CD4-positive, CD25-positive, alpha-beta regulatory T cell (primary cell): ENCODE measurements around the gene NAXD. TPM values are rescaled to one million over a fixed set of nuclear protein-coding genes. Genes with fewer than 3 reads are reported as not detected.
"Not testable (repeated sequence)": the region's sequence is repeated elsewhere in the genome, so short reads cannot be mapped to it uniquely, and the experiment has no call there.

Experiments
- ATAC-seq, 2 donors: fragments of 150-1000 bp; cut with Tn5 transposase; one replicate each; pipeline ENCODE4 v1.10.0; 2021; ENCODE audit warnings: low read depth in 2 of 2, moderate number of reproducible peaks in 2 of 2, moderate library complexity in 1 of 2
- DNase-seq, 3 donors: peaks; one replicate each; pipeline versions ENCODE4 v3.0.0 to v3.0.0-alpha.2; 2012 to 2022; ENCODE audit warnings: mixed read lengths in 1 of 3
- H3K27ac ChIP-seq: one replicate; pipeline ENCODE4 v1.7.0; 2013; ENCODE audit warnings: mild to moderate bottlenecking, low read length; ENCODE audit not compliant: insufficient read depth, poor library complexity, severe bottlenecking
- H3K27me3 ChIP-seq: one replicate; pipeline ENCODE4 v1.7.0; 2013; ENCODE audit warnings: low read length; ENCODE audit not compliant: control insufficient read depth, insufficient read depth
- H3K36me3 ChIP-seq: one replicate; pipeline ENCODE4 v1.7.0; 2013; ENCODE audit warnings: mild to moderate bottlenecking, low read length, moderate library complexity; ENCODE audit not compliant: control insufficient read depth, insufficient read depth
- H3K4me1 ChIP-seq: 2 replicates; pipeline ENCODE4 v1.7.0; 2013; ENCODE audit warnings: mild to moderate bottlenecking, low read length; ENCODE audit not compliant: insufficient read depth, control insufficient read depth, poor library complexity, severe bottlenecking
- H3K4me3 ChIP-seq: one replicate; pipeline ENCODE4 v1.7.0; 2013; ENCODE audit warnings: low read depth, mild to moderate bottlenecking, low read length, moderate library complexity
- H3K9me3 ChIP-seq, 2 experiments: 1 replicate in 1 of 2; 2 replicates in 1 of 2; pipeline ENCODE4 v1.7.0; 2013; ENCODE audit warnings: low read length in 2 of 2, mild to moderate bottlenecking in 1 of 2, moderate library complexity in 1 of 2; ENCODE audit not compliant: control insufficient read depth in 2 of 2
- H3K27ac Mint-ChIP-seq, 3 donors: one replicate each; pipeline ENCODE4 v1.8.0; 2020 to 2022; ENCODE audit warnings: mild to moderate bottlenecking in 3 of 3, mixed read lengths in 3 of 3, moderate library complexity in 2 of 3
- H3K27me3 Mint-ChIP-seq: one replicate; pipeline ENCODE4 v1.8.0; 2022; ENCODE audit warnings: mild to moderate bottlenecking, mixed read lengths
- H3K36me3 Mint-ChIP-seq: one replicate; pipeline ENCODE4 v1.8.0; 2020; ENCODE audit warnings: mixed read lengths
- H3K4me1 Mint-ChIP-seq, 4 donors: one replicate each; pipeline ENCODE4 v1.8.0; 2020 to 2022; ENCODE audit warnings: mixed read lengths in 4 of 4, mild to moderate bottlenecking in 1 of 4
- H3K4me3 Mint-ChIP-seq, 4 donors: one replicate each; pipeline ENCODE4 v1.8.0; 2020 to 2022; ENCODE audit warnings: mild to moderate bottlenecking in 4 of 4, mixed read lengths in 4 of 4, moderate library complexity in 3 of 4
- H3K9me3 Mint-ChIP-seq, 7 donors: one replicate each; pipeline ENCODE4 v1.8.0; 2020 to 2022; ENCODE audit warnings: mixed read lengths in 7 of 7, mild to moderate bottlenecking in 3 of 7, moderate library complexity in 2 of 7
- polyA plus RNA-seq, 4 donors: library from polyadenylated mRNA; unstranded; fragments of 300-500 nt; fragmentation: Illumina TruSeq; gene quantifications; one replicate each; pipeline ENCODE4 v1.2.3, GENCODE V29; 2021
- total RNA-seq: library from RNA; stranded (reverse); gene quantifications from one replicate; pipeline ENCODE4 v1.2.3, GENCODE V29; 2022

NAXD gene
- total and polyA plus RNA-seq, 5 donors from 2014 or later: 20.8 to 28.2 (median 24.4) TPM

DNA sequence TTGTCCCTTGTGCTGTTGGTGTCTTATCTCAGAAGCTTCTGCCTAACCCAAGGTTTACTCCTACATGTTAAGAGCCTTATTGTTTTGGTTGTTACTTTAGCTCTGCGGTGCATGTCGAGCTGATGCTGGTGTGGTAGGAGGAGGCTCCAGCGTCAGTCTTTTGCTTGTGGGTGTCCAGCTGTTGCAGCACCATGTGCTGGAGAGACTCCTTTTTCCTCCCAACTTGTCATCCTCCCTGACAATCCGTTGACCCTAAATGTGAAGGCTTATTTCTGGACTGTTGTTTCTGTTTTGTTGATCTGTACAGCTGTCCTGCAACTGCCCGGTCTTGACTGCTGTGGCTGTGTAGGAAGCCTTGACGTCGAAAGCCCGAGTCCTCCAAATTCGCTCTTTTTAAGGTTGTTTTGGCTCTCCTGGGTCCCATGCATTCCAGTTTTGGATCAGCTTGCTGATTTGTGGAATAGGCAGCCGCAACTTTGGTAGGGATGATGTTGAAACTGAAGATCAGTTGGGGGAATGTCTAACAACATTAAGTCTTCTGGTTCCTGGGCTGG is 15.3 kb downstream of the NAXD start:
- H3K9me3 ChIP-seq: no peaks in the 10 kb centered on the region
- Mint-ChIP-seq H3K27me3 (no peaks in the 10 kb centered on the region), H3K4me3 (no peak overlapping the region), H3K36me3 (peaks cover 34% of the 10 kb centered on the region), H3K9me3 (peaks cover 0 to 2% (median 0%) of the 10 kb centered on the region in 7 donors), H3K4me1 (peaks cover 0 to 43% (median 26%) of the 10 kb centered on the region in 4 donors), H3K27ac (peak overlapping the region in 2 of 3 donors; percentile 60 to 82)
- no peak for ATAC-seq
- DNase-seq: no peak
- no peaks in the 10 kb centered on the region for H3K4me1 ChIP-seq
- H3K27me3 ChIP-seq: no peaks in the 10 kb centered on the region
- H3K4me3 ChIP-seq: no peak overlapping the region
- H3K27ac ChIP-seq: no peak overlapping the region
- H3K36me3 ChIP-seq: peaks cover 40% of the 10 kb centered on the region

- H3K27me3 ChIP-seq, H3K4me3 Mint-ChIP-seq, H3K4me3 ChIP-seq, ATAC-seq, H3K27ac ChIP-seq, DNase-seq, H3K27me3 Mint-ChIP-seq, H3K4me1 ChIP-seq, H3K9me3 Mint-ChIP-seq, H3K9me3 ChIP-seq: not testable (repeated sequence)
- Mint-ChIP-seq H3K4me1 (peaks cover 0 to 34% (median 25%) of the 10 kb centered on the region in 4 donors), H3K27ac (peak overlapping the region; percentile 49 to 79 (median 61)), H3K36me3 (peaks cover 32% of the 10 kb centered on the region)
- peaks cover 55% of the 10 kb centered on the region for H3K36me3 ChIP-seq
Measured at GRCh38 chr13:110632255-110632654, 16.9 kb downstream of the NAXD start.

- ATAC-seq (no peak), DNase-seq (no peak)
- Histone ChIP-seq H3K36me3 (peaks cover 55% of the 10 kb centered on the region), H3K27ac (no peak overlapping the region), H3K4me3 (no peak overlapping the region), H3K4me1 (no peaks in the 10 kb centered on the region), H3K9me3 (no peaks in the 10 kb centered on the region), H3K27me3 (no peaks in the 10 kb centered on the region)
- peaks cover 29% of the 10 kb centered on the region for H3K36me3 Mint-ChIP-seq
- H3K4me3 Mint-ChIP-seq: no peak overlapping the region
- H3K4me1 Mint-ChIP-seq: peaks cover 0 to 26% (median 19%) of the 10 kb centered on the region in 4 donors
- H3K27ac Mint-ChIP-seq: no peak overlapping the region
- no peaks in the 10 kb centered on the region for H3K27me3 Mint-ChIP-seq
- peaks cover 0 to 2% (median 0%) of the 10 kb centered on the region in 7 donors for H3K9me3 Mint-ChIP-seq
Measured at GRCh38 chr13:110633776-110634175, 18.4 kb downstream of the NAXD start.

DNA sequence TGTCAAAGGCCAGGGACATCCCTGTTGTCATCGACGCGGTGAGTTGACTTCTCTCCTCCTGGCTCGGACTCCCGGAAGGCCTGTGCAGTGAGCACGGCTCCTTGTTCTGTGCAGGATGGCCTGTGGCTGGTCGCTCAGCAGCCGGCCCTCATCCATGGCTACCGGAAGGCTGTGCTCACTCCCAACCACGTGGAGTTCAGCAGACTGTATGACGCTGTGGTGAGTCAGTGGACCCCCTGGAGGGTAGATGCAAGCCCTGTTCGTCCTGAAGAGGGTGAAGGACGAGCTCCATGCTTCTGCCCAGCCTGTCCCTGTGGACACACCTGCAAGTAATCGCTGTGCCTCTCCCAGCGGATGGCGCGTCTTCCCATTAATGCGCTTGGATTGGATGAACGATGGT is 19.2 kb downstream of the NAXD start:
- ATAC-seq (no peak), DNase-seq (no peak)
- Histone ChIP-seq H3K36me3 (peaks cover 59% of the 10 kb centered on the region), H3K27ac (no peak overlapping the region), H3K4me3 (no peak overlapping the region), H3K4me1 (no peaks in the 10 kb centered on the region), H3K27me3 (no peaks in the 10 kb centered on the region), H3K9me3 (no peaks in the 10 kb centered on the region)
- peaks cover 31% of the 10 kb centered on the region for H3K36me3 Mint-ChIP-seq
- no peaks in the 10 kb centered on the region for H3K27me3 Mint-ChIP-seq
- H3K4me3 Mint-ChIP-seq: no peak overlapping the region
- H3K27ac Mint-ChIP-seq: no peak overlapping the region
- H3K9me3 Mint-ChIP-seq: peaks cover 0 to 2% (median 0%) of the 10 kb centered on the region in 7 donors
- peaks cover 0 to 18% (median 14%) of the 10 kb centered on the region in 4 donors for H3K4me1 Mint-ChIP-seq

DNA sequence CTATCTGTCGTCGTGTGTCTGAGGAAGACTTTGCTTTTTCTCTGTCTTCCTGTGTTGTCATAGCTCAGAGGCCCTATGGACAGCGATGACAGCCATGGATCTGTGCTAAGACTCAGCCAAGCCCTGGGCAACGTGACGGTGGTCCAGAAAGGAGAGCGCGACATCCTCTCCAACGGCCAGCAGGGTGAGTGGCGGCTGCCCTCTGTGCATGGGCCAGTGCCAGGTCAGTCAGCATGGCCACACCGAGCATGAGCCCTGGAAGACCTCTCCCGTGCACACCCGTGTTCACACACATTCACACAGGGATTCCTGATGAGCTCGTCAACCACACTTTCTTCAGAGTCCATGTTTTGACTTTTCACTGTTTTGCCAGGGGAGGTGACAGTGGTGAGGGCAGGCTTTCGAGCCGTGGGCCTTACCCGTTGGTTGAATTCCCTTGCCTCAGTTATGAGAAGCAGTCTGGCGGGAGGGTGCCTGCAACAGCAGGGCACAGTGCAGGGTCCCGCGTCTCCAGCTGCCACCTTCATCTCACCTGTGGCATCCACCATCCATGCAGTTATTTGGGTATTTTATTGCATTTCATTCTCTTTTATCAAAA is 20.2 kb downstream of the NAXD start:
- Histone ChIP-seq H3K27me3 (no peaks in the 10 kb centered on the region), H3K4me1 (no peaks in the 10 kb centered on the region), H3K4me3 (no peak overlapping the region), H3K36me3 (peaks cover 68% of the 10 kb centered on the region), H3K27ac (no peak overlapping the region), H3K9me3 (no peaks in the 10 kb centered on the region)
- peaks cover 0 to 9% (median 6%) of the 10 kb centered on the region in 4 donors for H3K4me1 Mint-ChIP-seq
- no peaks in the 10 kb centered on the region for H3K27me3 Mint-ChIP-seq
- no peak overlapping the region for H3K4me3 Mint-ChIP-seq
- no peak overlapping the region for H3K27ac Mint-ChIP-seq
- ATAC-seq (no peak), DNase-seq (no peak)
- peaks cover 37% of the 10 kb centered on the region for H3K36me3 Mint-ChIP-seq
- peaks cover 0 to 1% (median 0%) of the 10 kb centered on the region in 7 donors for H3K9me3 Mint-ChIP-seq

DNA sequence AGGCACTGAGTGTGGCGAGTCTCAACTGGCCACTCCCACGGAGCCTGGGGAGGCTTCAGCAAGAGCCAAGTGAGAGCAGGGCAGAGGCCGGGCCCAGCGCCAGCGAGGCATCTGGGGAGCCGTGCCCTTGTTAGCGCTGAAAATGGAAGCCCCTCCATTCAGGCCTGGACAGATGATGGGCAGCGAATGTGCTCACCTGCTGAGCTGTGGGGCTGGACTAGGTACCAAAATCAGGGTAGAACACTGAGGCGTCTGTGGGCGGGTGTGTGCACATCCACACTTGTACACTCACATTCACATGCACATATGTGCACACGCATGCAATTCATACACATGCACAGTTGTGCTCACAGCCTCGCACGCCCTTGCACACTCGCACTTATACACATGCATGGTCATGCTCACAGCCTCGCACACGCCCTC is 20.7 kb downstream of the NAXD start:
- Mint-ChIP-seq H3K36me3 (peaks cover 33% of the 10 kb centered on the region), H3K27me3 (no peaks in the 10 kb centered on the region), H3K27ac (no peak overlapping the region), H3K4me3 (no peak overlapping the region), H3K9me3 (peaks cover 0 to 1% (median 0%) of the 10 kb centered on the region in 7 donors), H3K4me1 (peaks cover 0 to 3% (median under 1%) of the 10 kb centered on the region in 4 donors)
- Histone ChIP-seq H3K27me3 (no peaks in the 10 kb centered on the region), H3K27ac (no peak overlapping the region), H3K36me3 (peaks cover 66% of the 10 kb centered on the region), H3K4me1 (no peaks in the 10 kb centered on the region), H3K4me3 (no peak overlapping the region), H3K9me3 (no peaks in the 10 kb centered on the region)
- no peak for DNase-seq
- no peak for ATAC-seq

GRCh38 chr13:110636701-110637201 is 21.4 kb downstream of the NAXD start:
- peaks cover 36% of the 10 kb centered on the region for H3K36me3 Mint-ChIP-seq
- no peak for ATAC-seq
- no peak overlapping the region for H3K27ac Mint-ChIP-seq
- Histone ChIP-seq H3K4me3 (no peak overlapping the region), H3K4me1 (no peaks in the 10 kb centered on the region), H3K9me3 (no peaks in the 10 kb centered on the region), H3K27ac (no peak overlapping the region), H3K36me3 (peaks cover 73% of the 10 kb centered on the region), H3K27me3 (no peaks in the 10 kb centered on the region)
- H3K4me1 Mint-ChIP-seq: peaks cover 0 to 3% (median 0%) of the 10 kb centered on the region in 4 donors
- DNase-seq: no peak
- no peak overlapping the region for H3K4me3 Mint-ChIP-seq
- peaks cover 0 to 1% (median 0%) of the 10 kb centered on the region in 7 donors for H3K9me3 Mint-ChIP-seq
- H3K27me3 Mint-ChIP-seq: no peaks in the 10 kb centered on the region

DNA sequence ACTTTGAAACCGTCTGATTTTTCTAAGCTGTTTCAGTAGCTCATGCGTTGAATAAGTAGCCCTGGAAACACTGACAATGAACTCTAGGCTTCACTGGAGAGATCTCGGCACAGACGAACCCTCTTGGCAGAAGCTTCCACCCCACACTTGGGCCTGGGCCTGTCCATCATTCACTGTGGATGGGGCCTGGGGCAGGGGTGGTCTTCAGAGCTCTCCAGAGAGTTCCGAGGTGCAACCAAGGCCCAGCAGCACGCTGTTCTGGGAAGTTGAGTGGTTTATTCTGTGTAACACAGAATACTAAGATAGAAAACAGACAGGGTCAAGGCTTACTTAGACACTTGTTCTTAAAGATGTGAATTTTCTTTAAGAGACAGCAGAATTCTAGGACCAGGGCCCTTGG is 21.9 kb downstream of the NAXD start:
- Histone ChIP-seq H3K4me3 (no peak overlapping the region), H3K27ac (no peak overlapping the region), H3K36me3 (peaks cover 75% of the 10 kb centered on the region), H3K27me3 (no peaks in the 10 kb centered on the region), H3K9me3 (no peaks in the 10 kb centered on the region), H3K4me1 (no peaks in the 10 kb centered on the region)
- Mint-ChIP-seq H3K36me3 (peaks cover 33% of the 10 kb centered on the region), H3K4me1 (no peaks in the 10 kb centered on the region), H3K27me3 (no peaks in the 10 kb centered on the region), H3K27ac (peak overlapping the region in 1 of 3 donors; percentile 14), H3K9me3 (peaks cover 0 to 1% (median 0%) of the 10 kb centered on the region in 7 donors), H3K4me3 (no peak overlapping the region)
- ATAC-seq: no peak
- DNase-seq: no peak
